ENCODE data around the gene NFX1. TPM values are rescaled to one million over a fixed set of nuclear protein-coding genes. Genes with fewer than 3 reads are reported as not detected.
"Not testable (repeated sequence)": the region's sequence is repeated elsewhere in the genome, so short reads cannot be mapped to it uniquely, and the experiment has no call there.

The NFX1 gene
- total RNA-seq, 1 donor from 2014 or later, result 34.1 TPM

GRCh38 chr9:33380390-33381094 lies 90.2 kb downstream of the NFX1 start:
- TF ChIP-seq POLR2A (IDR thresholded peaks at IDR 0.05), result no peak
- TF ChIP-seq POLR2AphosphoS5 (IDR thresholded peaks at IDR 0.05; ENCODE audit: insufficient read depth in 1 of 2, low read depth in 1 of 2), result no peak
- no peak for TF ChIP-seq CTCF (IDR thresholded peaks at IDR 0.05)
- no peak for DNase-seq (ENCODE audit: extremely low spot score in 2 of 2)
- intact Hi-C loops (cut with DNase I), result no loop called here
- no peaks in the 10 kb centered on the region for H3K27me3 ChIP-seq
- no peaks in the 10 kb centered on the region for H3K9me3 ChIP-seq
- H3K4me1 ChIP-seq, result peaks cover 10% of the 10 kb centered on the region
- H3K4me3 ChIP-seq, result no peak overlapping the region
- no peak overlapping the region for H3K27ac ChIP-seq
- H3K36me3 ChIP-seq, result no peaks in the 10 kb centered on the region

DNA sequence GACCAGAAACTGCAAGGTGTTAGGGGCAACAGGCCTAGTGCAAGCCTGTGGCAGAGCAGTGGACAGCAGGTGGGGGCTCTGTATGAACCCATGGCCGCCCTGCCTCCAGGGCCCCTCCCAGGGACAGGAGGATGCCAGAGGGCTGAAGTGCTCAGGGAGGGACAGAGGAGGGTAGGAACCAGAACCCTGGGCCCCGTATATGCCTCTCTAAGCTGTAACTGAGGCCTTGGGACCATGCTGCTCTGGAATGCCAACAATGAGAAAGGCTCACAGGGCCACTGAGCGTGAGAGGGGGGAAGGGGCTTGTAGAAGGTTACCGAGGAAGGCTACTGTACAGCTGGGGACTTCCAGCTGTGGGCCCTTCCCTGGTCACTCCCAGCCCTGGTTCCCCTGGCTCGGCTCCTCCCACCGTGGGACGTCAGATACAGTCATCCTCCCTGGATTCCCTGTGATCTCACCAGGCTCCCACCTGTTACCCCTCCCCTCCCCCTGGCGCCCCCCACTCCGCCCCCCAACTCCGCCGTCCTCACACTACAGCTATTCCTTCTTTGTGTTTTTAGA lies 91.0 kb downstream of the NFX1 start:
- no peaks in the 10 kb centered on the region for H3K9me3 ChIP-seq
- peaks cover 2% of the 10 kb centered on the region for H3K4me1 ChIP-seq
- no peak overlapping the region for H3K27ac ChIP-seq
- no peak for TF ChIP-seq POLR2AphosphoS5 (IDR thresholded peaks at IDR 0.05; ENCODE audit: insufficient read depth in 1 of 2, low read depth in 1 of 2)
- TF ChIP-seq CTCF (IDR thresholded peaks at IDR 0.05), result no peak
- no peak for TF ChIP-seq POLR2A (IDR thresholded peaks at IDR 0.05)
- H3K27me3 ChIP-seq, result no peaks in the 10 kb centered on the region
- H3K36me3 ChIP-seq, result no peaks in the 10 kb centered on the region
- no peak for DNase-seq (ENCODE audit: extremely low spot score in 2 of 2)
- intact Hi-C loops (cut with DNase I), result no loop called here
- H3K4me3 ChIP-seq, result no peak overlapping the region

- H3K4me1 ChIP-seq; H3K4me3 ChIP-seq; intact Hi-C loops (cut with DNase I); DNase-seq (ENCODE audit: extremely low spot score in 2 of 2); H3K27me3 ChIP-seq; H3K27ac ChIP-seq; H3K36me3 ChIP-seq; H3K9me3 ChIP-seq: not testable (repeated sequence)
Observed at GRCh38 chr9:33382397-33382796, 92.1 kb downstream of the NFX1 start.

GRCh38 chr9:33383396-33383795 lies 93.1 kb downstream of the NFX1 start:
- DNase-seq (ENCODE audit: extremely low spot score in 2 of 2); H3K27me3 ChIP-seq; H3K4me3 ChIP-seq; H3K4me1 ChIP-seq; H3K36me3 ChIP-seq; H3K9me3 ChIP-seq; H3K27ac ChIP-seq; intact Hi-C loops (cut with DNase I): not testable (repeated sequence)

DNA sequence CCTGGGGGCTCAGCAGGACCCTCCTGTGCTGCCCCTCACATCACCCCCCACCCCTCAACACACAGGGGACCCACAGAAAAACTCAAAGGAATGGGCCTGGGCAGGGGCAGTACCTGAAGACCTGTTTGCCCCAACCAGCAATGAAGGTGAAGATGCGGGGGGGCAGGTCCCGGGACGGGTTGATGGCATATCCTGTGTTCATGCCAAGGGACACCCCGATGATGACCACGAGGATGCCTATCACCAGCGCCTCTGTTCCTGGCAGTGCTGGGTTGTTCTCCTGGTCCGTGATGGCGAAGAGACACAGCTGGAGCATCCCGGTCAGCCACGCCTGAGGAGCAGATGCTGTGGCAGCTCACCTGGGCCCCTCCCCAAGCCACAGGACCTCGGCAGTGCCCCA lies 95.2 kb downstream of the NFX1 start:
- H3K27me3 ChIP-seq; H3K9me3 ChIP-seq; DNase-seq (ENCODE audit: extremely low spot score in 2 of 2); H3K4me1 ChIP-seq; H3K36me3 ChIP-seq; H3K27ac ChIP-seq; intact Hi-C loops (cut with DNase I); H3K4me3 ChIP-seq: not testable (repeated sequence)

- H3K27me3 ChIP-seq; H3K36me3 ChIP-seq; H3K4me3 ChIP-seq; H3K27ac ChIP-seq; H3K9me3 ChIP-seq; DNase-seq (ENCODE audit: extremely low spot score in 2 of 2); H3K4me1 ChIP-seq; intact Hi-C loops (cut with DNase I): not testable (repeated sequence)
Observed at GRCh38 chr9:33385979-33386640, 95.8 kb downstream of the NFX1 start.

DNA sequence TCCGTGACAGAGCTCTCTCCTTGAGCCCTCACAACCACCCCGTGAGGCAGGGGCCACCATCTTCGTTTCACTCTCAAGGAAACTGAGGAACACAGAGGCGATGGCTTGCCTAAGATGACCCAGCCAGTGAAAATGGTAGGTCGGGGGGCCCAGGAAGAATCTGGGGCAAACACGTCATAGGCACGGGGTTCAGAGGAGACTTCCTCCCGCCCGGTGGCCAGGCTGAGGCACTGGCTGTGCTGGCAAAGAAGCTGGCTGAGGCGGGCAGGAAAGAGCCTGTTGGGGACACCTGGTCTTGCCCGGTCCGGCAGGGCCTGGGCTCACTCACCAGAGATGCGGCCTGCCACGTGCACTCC lies 96.3 kb downstream of the NFX1 start:
- intact Hi-C loops (cut with DNase I); H3K9me3 ChIP-seq; H3K36me3 ChIP-seq; DNase-seq (ENCODE audit: extremely low spot score in 2 of 2); H3K27ac ChIP-seq; H3K27me3 ChIP-seq; H3K4me3 ChIP-seq; H3K4me1 ChIP-seq: not testable (repeated sequence)

DNA sequence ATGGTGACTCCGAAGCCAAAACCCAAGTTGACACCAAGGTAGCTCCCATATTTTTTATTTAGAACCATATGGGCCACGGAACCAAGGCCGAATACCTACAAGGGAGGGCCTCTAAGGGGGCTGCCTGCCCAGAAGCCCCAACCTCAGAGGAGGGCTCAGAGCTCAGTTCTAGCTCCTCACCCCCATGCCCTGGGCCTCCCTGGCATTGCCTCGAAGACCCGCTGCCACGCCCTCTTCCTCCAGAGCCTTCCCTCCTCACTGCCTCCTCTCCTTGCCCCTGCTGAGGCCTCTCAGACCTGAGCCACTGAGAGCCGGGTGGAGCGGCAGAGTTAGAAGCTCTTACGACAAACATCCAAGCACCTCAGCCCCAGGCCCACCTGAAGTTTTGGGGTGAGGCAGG lies 96.7 kb downstream of the NFX1 start:
- H3K4me3 ChIP-seq; H3K9me3 ChIP-seq; H3K27ac ChIP-seq; intact Hi-C loops (cut with DNase I); H3K36me3 ChIP-seq; DNase-seq (ENCODE audit: extremely low spot score in 2 of 2); H3K27me3 ChIP-seq: not testable (repeated sequence)
- peaks cover 10% of the 10 kb centered on the region for H3K4me1 ChIP-seq

Data from vagina (tissue), 2 donors.